ENCODE results near the gene FOXE3. TPM values are rescaled to one million over a fixed set of nuclear protein-coding genes. Genes with fewer than 3 reads are reported as not detected.

Gene FOXE3
- not detected for total RNA-seq
- 0 reads per million in 2 donors for total RNA-seq

DNA sequence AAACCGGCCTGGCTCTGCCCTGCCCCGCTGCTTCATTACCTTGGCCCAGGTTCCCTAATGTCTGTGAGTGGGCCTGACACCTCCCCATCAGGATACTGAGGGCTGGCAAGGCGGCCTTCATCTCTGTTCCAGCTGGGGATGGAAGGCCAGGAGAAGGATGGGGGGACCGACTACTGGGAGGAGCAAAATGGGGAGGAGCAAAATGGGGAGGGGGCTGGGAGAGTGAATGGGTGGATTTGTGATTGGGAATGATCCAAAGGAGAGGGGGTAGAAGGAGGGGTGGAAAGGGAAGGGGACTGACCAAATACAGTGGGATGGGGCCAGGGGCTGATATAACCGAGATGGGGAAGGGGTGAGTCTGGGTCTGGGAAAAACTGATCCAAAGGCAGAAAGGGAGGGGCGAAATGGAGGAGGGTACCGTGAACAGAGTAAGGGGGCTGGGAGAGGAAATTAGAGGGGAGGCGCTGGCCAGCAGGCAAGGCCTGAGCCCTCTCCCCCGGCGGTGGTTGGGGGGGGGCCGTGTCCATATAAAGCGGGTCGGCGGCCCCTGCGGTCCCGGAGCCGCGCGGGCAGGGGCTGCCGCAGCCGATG, at the start of gene FOXE3:
TSS of gene FOXE3 (plus strand) at position 558 of the 591 bp plus-strand sequence. CDS start at position 589, 31 bp downstream.
- H3K36me3 Mint-ChIP-seq (ENCODE audit: low read depth) = peaks cover 9% of the 10 kb centered on the region
- H3K4me3 Mint-ChIP-seq = peak within 1 kb of the TSS; percentile 87
- no peaks in the 10 kb centered on the region for H3K9me3 ChIP-seq (ENCODE audit: control insufficient read depth, low read length, poor library complexity, severe bottlenecking)
- DNase-seq (no peak), ATAC-seq (no peak)
- peaks cover 57% of the 10 kb centered on the region for H3K27me3 Mint-ChIP-seq
- H3K4me1 Mint-ChIP-seq = peaks cover 10% of the 10 kb centered on the region
- no peak within 1 kb of the TSS for H3K27ac Mint-ChIP-seq

DNA sequence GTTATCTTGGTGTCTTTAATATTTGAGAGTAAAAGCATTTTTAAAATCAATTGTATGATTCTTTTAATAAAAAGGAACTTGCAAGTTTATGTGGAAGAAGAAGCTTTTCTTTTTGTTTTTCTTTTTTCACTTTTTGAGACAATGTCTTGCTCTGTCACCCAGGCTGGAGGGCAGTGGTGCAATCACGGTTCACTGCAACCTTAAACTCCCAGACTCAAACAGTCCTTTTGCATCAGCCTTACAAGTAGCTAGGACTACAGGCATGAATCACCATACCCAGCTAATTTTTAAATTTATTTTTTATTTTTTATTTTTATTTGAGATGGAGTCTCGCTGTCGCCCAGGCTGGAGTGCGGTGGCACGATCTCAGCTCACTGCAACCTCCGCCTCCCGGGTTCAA, 48.4 kb upstream of the FOXE3 start:
- Mint-ChIP-seq H3K27ac (no peak overlapping the region), H3K4me3 (no peak overlapping the region), H3K36me3 (ENCODE audit: low read depth) (peaks cover 7% of the 10 kb centered on the region), H3K4me1 (peaks cover 6% of the 10 kb centered on the region), H3K27me3 (no peaks in the 10 kb centered on the region)
- no peaks in the 10 kb centered on the region for H3K9me3 ChIP-seq (ENCODE audit: control insufficient read depth, low read length, poor library complexity, severe bottlenecking)
- DNase-seq (no peak), ATAC-seq (no peak)

DNA sequence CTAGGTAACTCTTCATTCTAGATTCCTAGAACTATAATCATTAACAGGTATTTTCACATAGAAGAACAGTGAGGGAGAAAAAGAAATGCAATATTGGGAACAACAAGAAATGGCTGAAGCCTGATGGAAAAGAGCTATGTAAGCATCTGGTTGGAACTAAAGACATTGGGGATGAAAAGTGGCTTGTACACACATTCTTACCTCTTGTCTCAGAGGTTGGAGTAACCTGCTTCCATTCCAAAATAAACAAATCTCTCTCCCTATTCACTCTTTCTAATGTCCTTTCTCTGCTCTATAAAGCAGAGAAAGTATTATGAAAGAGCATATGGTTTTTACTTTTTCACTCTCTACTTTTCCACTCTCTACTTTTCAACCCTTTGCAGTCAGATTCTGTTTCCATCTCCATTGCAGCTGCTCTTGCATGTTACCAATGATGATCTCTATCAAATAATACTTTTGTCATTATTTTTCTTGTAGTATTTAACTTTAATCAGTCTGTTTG, 45.0 kb upstream of the FOXE3 start:
- no peaks in the 10 kb centered on the region for H3K27me3 Mint-ChIP-seq
- no peak overlapping the region for H3K4me3 Mint-ChIP-seq
- H3K4me1 Mint-ChIP-seq = no peaks in the 10 kb centered on the region
- H3K9me3 ChIP-seq (ENCODE audit: control insufficient read depth, low read length, poor library complexity, severe bottlenecking) = no peaks in the 10 kb centered on the region
- ATAC-seq (no peak), DNase-seq (no peak)
- no peak overlapping the region for H3K27ac Mint-ChIP-seq
- H3K36me3 Mint-ChIP-seq (ENCODE audit: low read depth) = peaks cover 7% of the 10 kb centered on the region

DNA sequence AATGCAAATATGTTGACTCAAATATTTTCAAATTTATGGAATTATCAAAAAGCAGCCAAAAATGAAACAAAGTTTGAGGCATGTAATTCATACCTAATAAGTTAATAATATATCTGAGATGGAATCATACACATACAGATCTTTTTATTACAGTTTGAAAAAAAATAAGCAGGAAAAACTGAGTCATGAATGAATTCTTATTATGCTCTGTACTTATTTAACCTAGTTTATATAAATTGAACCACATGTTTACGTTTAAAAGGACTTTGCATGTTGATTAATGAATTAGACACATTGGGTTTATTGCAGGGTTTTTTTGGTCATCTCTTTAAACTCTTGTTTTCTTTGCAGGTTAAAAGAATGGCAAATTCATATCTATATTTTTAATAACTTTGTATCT, 41.6 kb upstream of the FOXE3 start:
- DNase-seq (no peak), ATAC-seq (no peak)
- Mint-ChIP-seq H3K36me3 (ENCODE audit: low read depth) (peaks cover 11% of the 10 kb centered on the region), H3K4me1 (no peaks in the 10 kb centered on the region), H3K4me3 (no peak overlapping the region), H3K27me3 (no peaks in the 10 kb centered on the region), H3K27ac (no peak overlapping the region)
- H3K9me3 ChIP-seq (ENCODE audit: control insufficient read depth, low read length, poor library complexity, severe bottlenecking) = no peaks in the 10 kb centered on the region

DNA sequence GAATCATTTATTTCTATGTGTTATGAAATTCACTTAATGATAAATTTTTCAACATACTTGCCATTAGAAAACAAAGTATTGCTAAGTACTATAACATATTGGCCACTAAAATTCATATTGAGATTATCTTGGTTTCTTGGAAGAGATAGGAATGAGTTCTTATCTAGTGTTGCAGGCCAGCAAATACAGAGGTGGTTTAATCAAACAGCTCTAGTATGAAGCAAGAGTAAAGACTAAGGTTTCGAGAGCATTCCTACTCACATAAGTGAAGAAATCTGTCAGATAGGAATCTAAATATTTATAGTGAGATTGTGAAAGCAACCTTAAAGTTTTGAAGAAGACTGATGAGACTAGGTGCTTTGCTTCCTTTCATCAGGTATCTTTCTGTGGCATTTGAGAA, 37.9 kb upstream of the FOXE3 start:
- no peaks in the 10 kb centered on the region for H3K9me3 ChIP-seq (ENCODE audit: control insufficient read depth, low read length, poor library complexity, severe bottlenecking)
- DNase-seq (no peak), ATAC-seq (no peak)
- Mint-ChIP-seq H3K4me1 (peaks cover 2% of the 10 kb centered on the region), H3K27ac (no peak overlapping the region), H3K36me3 (ENCODE audit: low read depth) (peaks cover 8% of the 10 kb centered on the region), H3K4me3 (no peak overlapping the region), H3K27me3 (no peaks in the 10 kb centered on the region)

DNA sequence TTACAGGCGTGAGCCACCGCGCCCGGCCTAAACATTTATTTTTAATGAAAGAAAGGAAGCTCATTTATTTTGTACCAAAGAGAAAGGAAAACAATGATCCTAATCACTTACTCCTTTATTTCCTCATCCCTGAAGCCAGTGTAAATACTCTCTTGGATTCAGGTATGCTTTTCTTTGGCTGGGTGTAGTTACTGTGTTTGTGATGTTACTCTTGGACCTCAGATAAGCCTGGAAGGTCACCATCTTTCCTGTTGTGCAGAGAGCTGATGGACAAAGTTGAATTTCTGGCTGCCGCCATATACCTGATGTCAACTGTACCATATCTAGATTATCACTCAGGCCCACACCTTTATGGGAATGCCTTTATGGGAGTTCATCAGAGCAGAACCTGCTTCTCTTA, 35.4 kb upstream of the FOXE3 start:
- no peak overlapping the region for H3K27ac Mint-ChIP-seq
- peaks cover 8% of the 10 kb centered on the region for H3K36me3 Mint-ChIP-seq (ENCODE audit: low read depth)
- H3K4me3 Mint-ChIP-seq = no peak overlapping the region
- H3K27me3 Mint-ChIP-seq = no peaks in the 10 kb centered on the region
- peaks cover 2% of the 10 kb centered on the region for H3K4me1 Mint-ChIP-seq
- H3K9me3 ChIP-seq (ENCODE audit: control insufficient read depth, low read length, poor library complexity, severe bottlenecking) = no peaks in the 10 kb centered on the region
- DNase-seq = no peak
- ATAC-seq = no peak

DNA sequence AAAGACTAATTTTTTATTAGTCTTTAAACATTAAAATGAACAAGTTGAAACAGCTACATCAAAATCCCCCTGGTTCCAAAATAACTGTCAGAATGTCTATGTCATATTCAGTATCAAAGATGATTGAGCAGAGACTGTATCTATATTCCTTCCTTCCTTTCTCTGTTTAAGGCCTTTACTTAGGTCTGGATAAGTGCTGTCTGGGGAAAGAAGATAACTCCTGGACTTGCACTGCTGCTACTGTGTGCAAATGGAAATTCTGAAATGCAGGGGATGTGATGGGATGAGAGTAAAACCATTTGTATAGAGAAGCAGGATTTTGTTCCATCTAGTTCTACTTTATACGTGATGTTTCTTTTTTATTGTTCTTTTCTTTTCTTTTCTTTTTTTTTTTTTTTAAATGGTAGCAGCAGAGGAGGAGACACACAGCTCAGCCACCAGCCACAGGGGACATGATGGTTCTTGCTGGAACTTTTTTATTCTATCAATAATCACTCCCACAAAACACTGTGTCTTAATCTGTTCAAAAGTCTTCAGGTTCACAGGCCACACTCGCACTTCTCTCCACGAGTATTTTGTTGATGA, 33.6 kb upstream of the FOXE3 start:
- H3K9me3 ChIP-seq (ENCODE audit: control insufficient read depth, low read length, poor library complexity, severe bottlenecking) = no peaks in the 10 kb centered on the region
- DNase-seq (no peak), ATAC-seq (no peak)
- H3K4me1 Mint-ChIP-seq = peaks cover 2% of the 10 kb centered on the region
- no peak overlapping the region for H3K4me3 Mint-ChIP-seq
- H3K27ac Mint-ChIP-seq = no peak overlapping the region
- H3K36me3 Mint-ChIP-seq (ENCODE audit: low read depth) = peaks cover 8% of the 10 kb centered on the region
- no peaks in the 10 kb centered on the region for H3K27me3 Mint-ChIP-seq

DNA sequence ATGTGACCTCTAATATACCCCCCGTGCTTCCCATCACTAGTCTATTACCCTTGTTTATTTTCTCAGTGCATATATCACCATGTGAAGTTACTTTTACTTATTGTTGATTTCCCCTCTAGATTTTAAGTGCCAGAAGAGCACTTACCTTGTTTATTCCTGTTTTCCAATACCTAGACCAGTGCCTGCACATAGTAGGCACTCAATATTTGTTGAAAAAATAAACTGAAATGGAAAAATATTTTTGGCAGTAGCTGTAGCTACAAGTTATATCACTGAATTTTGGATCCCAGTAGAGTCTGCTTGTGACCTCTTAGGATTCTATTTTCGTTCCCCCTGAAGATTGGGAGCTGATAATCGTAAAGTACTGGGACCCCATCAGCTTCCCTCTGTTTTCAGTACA, 32.0 kb upstream of the FOXE3 start:
- no peak overlapping the region for H3K4me3 Mint-ChIP-seq
- no peaks in the 10 kb centered on the region for H3K9me3 ChIP-seq (ENCODE audit: control insufficient read depth, low read length, poor library complexity, severe bottlenecking)
- H3K4me1 Mint-ChIP-seq = peaks cover 11% of the 10 kb centered on the region
- DNase-seq = no peak
- ATAC-seq = no peak
- no peak overlapping the region for H3K27ac Mint-ChIP-seq
- H3K36me3 Mint-ChIP-seq (ENCODE audit: low read depth) = peaks cover 6% of the 10 kb centered on the region
- no peaks in the 10 kb centered on the region for H3K27me3 Mint-ChIP-seq

DNA sequence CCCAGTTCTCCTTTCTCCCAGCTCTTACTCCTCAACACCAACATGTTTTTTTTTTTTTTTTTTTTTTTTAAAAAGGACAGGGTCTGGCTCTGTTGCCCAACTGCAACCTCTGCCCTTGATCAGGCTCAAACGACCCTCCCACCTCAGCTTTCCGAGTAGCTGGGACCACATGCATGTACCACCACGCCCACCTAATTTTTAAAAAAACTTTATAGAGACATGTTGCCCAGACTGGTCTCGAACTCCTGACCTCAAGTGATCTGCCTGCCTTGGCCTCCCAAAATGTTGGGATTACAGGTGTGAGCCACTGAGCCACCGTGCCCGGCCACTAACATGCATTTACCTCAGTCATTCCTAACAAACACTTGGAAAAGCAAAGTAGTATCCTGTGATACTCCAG, 31.1 kb upstream of the FOXE3 start:
- Mint-ChIP-seq H3K36me3 (ENCODE audit: low read depth) (peaks cover 2% of the 10 kb centered on the region), H3K27me3 (no peaks in the 10 kb centered on the region), H3K27ac (no peak overlapping the region), H3K4me3 (no peak overlapping the region), H3K4me1 (peaks cover 12% of the 10 kb centered on the region)
- H3K9me3 ChIP-seq (ENCODE audit: control insufficient read depth, low read length, poor library complexity, severe bottlenecking) = no peaks in the 10 kb centered on the region
- DNase-seq (no peak), ATAC-seq (no peak)

DNA sequence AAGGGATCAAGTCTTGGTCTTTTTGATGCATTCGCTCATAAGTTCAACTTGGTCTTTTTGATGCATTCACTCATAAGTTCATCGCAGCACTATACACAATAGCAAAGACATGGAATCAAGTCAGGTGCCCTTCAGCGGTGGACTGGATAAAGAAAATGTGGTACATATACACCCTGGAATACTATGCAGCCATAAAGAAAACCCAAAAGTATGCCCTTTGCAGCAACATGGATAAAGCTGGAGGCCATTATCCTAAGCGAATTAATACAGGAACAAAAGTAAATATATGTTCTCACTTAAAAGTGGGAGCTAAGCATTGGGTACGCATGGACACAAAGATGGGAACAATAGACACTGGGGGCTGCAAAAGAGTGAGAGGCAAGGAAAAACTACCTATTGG, 29.8 kb upstream of the FOXE3 start:
- H3K9me3 ChIP-seq (ENCODE audit: control insufficient read depth, low read length, poor library complexity, severe bottlenecking) = no peaks in the 10 kb centered on the region
- no peak for ATAC-seq
- peaks cover 12% of the 10 kb centered on the region for H3K4me1 Mint-ChIP-seq
- no peak for DNase-seq
- peak overlapping the region; percentile 21 for H3K27ac Mint-ChIP-seq
- H3K36me3 Mint-ChIP-seq (ENCODE audit: low read depth) = peaks cover 2% of the 10 kb centered on the region
- no peak overlapping the region for H3K4me3 Mint-ChIP-seq
- H3K27me3 Mint-ChIP-seq = no peaks in the 10 kb centered on the region

DNA sequence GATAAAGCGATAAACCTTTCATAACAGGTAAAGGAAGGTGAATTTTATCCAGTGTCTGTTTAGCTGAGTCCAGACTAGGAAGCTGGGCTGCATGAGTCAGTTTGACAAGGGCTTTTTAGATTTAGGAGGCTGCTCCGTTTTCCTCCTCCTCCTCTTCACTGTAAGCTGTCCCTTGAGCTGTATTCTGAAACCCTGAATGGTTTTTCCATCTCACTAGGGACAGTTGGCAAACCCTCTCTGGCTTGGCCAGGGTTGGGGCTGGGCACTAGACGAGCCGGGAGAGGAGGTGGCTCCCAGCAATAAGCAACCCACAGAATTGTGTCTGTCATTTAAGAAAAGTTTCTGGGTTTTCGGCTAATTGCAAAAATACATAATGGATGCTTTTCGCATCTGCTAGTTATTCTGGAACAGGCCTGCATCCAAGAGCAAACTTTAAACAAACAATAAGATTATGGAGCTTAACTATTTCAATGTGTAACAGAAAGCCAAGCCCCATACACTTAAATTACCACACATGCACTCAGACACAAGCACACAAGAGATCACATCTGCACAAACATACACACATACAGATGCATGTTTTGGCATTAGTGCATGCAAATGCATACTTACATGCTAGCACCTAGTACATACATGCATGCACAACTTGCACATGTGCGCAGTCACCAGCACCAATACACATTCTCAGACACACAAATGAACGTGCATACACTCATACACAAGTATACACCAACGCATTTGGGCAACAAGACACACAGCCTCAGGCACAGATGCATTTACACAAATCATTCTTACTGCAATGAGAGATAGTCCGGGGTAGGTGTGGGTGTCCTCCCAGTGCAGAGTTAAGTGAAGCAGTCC, 27.8 kb upstream of the FOXE3 start:
- Mint-ChIP-seq H3K27ac (no peak overlapping the region), H3K27me3 (peaks cover 11% of the 10 kb centered on the region), H3K4me3 (no peak overlapping the region), H3K36me3 (ENCODE audit: low read depth) (no peaks in the 10 kb centered on the region), H3K4me1 (peaks cover 10% of the 10 kb centered on the region)
- no peaks in the 10 kb centered on the region for H3K9me3 ChIP-seq (ENCODE audit: control insufficient read depth, low read length, poor library complexity, severe bottlenecking)
- DNase-seq (no peak), ATAC-seq (no peak)

DNA sequence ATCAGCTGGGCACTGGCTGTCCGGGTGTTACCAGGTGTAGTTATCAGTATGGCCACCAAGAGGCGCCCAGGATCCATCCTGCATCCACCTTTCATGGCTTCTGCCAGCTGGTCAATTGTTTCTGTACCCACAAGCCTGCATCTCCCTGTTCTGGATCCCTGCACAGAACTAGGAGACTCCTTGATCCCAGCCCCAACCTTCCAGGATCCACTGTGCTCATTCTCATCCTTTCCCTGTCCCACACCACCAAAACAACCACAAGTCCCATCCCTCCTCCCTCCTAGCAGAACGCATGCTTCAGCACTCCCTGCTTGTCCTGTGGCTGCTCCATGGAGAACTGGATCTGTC, 27.2 kb upstream of the FOXE3 start:
- H3K36me3 Mint-ChIP-seq (ENCODE audit: low read depth) = no peaks in the 10 kb centered on the region
- no peak overlapping the region for H3K27ac Mint-ChIP-seq
- peaks cover 17% of the 10 kb centered on the region for H3K27me3 Mint-ChIP-seq
- H3K4me1 Mint-ChIP-seq = peaks cover 10% of the 10 kb centered on the region
- no peaks in the 10 kb centered on the region for H3K9me3 ChIP-seq (ENCODE audit: control insufficient read depth, low read length, poor library complexity, severe bottlenecking)
- peak; percentile 59 for ATAC-seq
- DNase-seq = peak in 1 of 3 donors; percentile 10
- H3K4me3 Mint-ChIP-seq = no peak overlapping the region

DNA sequence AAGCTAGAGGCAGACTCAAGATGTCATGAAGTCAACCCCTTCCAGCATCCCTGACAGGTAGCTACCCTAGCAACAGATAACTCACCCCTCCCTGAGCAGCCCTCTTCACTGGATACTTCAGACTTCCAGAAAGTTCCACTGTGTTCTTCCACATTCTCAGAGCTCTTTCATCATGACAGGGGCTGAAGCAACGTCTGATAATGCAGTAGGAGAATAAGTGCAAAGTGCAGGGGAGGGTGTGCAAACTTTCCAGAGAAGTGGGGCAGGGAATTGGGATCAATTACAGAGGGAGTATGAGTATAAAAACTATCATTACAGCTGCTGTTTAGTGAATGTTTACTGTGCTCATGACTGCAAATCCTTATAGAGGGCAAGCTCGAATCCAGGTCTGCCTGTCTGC, 26.4 kb upstream of the FOXE3 start:
- H3K4me1 Mint-ChIP-seq = peaks cover 10% of the 10 kb centered on the region
- no peak for ATAC-seq

More for the DNA sequence above, 26.4 kb upstream of the FOXE3 start:
- peaks cover 24% of the 10 kb centered on the region for H3K27me3 Mint-ChIP-seq
- peaks cover 2% of the 10 kb centered on the region for H3K36me3 Mint-ChIP-seq (ENCODE audit: low read depth)
- no peaks in the 10 kb centered on the region for H3K9me3 ChIP-seq (ENCODE audit: control insufficient read depth, low read length, poor library complexity, severe bottlenecking)
- H3K27ac Mint-ChIP-seq = no peak overlapping the region
- no peak for DNase-seq
- H3K4me3 Mint-ChIP-seq = no peak overlapping the region
